GM21619 (cell line): Measurements from ENCODE around the gene MAP4K3.
A peak's percentile ranks its signal among the peaks of the same experiment; 100 is the strongest.

Source experiments
- ATAC-seq: cut with Tn5 transposase; IDR thresholded peaks from one replicate; pipeline ENCODE4 v1.9.1; 2021; ENCODE audit not compliant: unreplicated experiment

The MAP4K3 gene

DNA sequence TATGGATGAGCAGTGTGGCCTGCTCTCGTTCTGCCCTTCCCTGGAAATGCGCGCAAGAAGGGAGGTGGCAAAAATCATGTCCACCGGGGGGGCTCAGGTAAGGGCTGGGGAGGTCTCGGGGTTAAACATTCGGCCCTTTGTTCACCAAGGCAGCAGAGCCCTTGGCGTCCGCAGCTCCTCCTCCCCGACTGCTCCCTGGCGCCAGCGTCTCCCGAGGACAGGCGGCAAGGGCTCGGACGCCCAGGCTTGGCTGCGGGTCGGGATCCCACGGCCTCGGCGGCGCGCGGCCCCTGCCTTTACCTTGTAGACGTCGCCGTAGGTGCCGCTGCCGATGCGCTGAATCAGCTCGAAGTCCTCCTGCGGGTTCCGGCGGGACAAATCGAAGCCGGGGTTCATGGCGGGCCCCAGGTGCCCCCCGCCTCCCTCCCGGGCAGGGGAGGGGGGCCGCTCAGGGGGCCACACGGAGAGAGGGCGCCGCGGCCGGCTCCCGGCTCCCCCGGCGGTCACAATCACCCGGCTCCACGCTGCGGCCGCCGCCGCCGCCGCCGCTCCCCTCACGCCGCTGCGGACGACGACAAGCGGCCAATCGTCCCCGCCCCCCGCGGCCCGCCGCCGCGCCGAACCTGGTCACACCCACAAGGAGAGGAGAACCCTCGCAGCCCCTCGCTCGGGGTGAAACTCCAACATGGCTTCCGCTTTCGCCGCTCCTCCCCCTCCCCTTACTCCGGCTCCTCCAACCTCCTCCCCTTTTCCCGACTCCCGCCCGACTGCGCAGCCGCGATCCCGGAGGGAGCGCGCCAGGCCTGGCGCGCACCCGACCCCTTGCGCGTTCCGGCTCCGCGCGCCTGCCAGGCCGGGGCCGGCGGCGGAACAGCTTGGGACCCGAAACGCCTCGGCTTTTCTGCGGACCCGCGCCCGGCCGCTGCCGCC, at the start of gene MAP4K3:
Gene MAP4K3 (minus strand): TSS at position 694 of the 930 bp plus-strand sequence. CDS start 298 bp downstream, at position 396.
- ATAC-seq, result peak; percentile 74

DNA sequence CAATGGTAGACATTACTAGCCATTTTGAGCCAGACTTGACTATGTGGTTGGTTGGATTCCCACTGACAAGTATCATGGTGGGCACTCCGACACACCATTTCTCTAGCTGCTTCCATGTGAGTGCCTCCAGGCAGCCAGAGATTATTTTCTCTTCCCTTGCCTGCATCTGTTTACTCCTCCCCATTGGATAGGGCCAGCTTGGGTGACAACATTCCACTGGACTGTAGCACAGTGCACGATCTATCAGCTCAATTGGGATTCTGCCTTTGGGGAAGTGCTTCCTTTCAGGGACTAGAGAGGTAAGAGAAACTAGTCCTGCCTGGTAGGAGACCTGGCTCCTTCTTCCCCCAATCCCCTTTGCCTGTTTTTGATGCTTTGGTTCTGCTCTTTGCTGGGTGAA, 49.0 kb upstream of the MAP4K3 start:
- no peak for ATAC-seq

- ATAC-seq, result no peak
Observed at GRCh38 chr2:39484620-39485495, 47.8 kb upstream of the MAP4K3 start.

DNA sequence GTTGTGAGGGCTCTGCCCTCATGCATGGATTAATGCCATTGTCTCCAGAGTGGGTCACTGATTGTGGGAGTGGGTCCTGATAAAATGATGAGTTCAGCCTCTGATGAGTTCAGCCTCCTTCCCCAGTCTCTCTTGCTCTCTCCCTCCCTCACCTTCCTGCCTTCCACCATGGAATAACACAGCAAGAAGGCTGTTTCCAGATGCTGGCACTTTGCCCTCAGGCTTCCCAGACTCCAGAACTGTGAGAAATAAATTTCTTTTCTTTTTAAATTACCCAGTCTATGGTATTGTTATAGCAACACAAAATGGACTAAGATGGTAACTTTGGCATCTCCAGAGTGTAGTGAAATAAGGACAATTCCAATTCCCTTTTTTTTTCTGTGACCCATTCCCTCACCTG, 47.1 kb upstream of the MAP4K3 start:
- ATAC-seq, result no peak

- ATAC-seq, result no peak
Observed at GRCh38 chr2:39483534-39483933, 46.4 kb upstream of the MAP4K3 start.

DNA sequence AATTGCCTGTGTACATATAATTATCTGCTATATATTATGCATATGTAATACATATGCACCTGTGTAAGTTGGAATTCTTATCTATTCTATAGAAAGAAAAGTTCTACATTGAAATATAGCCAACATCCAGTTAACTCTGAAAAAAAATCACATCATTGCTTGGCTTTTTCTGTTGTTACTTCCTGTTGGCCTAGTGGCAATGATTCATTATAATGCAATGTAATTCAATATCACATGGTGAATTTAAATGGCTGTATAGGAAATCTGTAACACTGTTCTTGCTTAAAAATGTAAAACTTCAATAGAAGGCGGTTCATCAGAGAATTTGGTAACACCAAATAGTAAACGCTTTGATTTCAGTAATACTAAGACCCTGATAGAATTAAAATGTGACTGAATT, 44.5 kb upstream of the MAP4K3 start:
- ATAC-seq, result no peak

DNA sequence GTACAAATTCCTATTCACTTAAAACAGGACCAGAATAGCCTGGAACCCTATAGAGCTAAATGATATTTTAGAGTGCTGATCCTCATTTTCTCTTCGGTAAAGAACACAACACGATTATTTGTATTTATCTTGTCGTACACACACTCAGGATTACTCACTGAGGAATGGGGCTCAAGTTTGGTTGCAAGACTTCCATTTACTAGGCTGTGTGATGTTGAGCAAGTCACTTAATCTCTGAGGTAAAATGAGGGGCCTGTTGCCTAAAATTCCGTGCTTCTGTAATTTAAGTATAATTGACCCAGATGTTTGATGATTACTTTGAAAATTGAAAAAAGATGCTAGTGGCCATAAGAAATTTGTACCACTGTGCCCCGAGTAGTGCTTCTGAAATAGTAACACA, 42.6 kb upstream of the MAP4K3 start:
- no peak for ATAC-seq

- ATAC-seq, result no peak
Observed at GRCh38 chr2:39479053-39479670, 42.1 kb upstream of the MAP4K3 start.

- peak; percentile 87 for ATAC-seq
Observed at GRCh38 chr2:39476524-39476923, 39.4 kb upstream of the MAP4K3 start.

- ATAC-seq, result no peak
Observed at GRCh38 chr2:39475006-39475405, 37.9 kb upstream of the MAP4K3 start.

- peak; percentile 48 for ATAC-seq
Observed at GRCh38 chr2:39470580-39470979, 33.5 kb upstream of the MAP4K3 start.

- ATAC-seq, result peak; percentile 76
Observed at GRCh38 chr2:39469807-39470206, 32.7 kb upstream of the MAP4K3 start.

- ATAC-seq, result no peak
Observed at GRCh38 chr2:39468579-39469451, 31.7 kb upstream of the MAP4K3 start.

DNA sequence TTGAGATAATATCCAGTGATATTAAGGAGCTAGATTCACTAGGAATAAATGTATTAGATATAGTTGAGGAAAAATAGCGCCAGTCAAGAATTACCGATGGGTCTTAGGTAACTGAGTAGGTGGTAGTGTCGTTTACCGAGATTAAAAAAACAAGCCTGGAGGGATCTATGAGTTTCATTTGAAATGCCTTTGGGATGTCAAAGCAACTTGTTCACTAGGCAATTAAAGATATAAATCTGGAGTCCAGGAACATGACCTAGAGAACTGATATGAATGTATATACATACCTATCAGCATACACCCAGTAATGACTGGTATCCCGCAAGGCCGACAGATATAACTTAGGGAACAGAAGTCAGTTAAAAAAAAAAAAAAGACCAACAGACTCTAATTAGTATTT, 29.2 kb upstream of the MAP4K3 start:
- no peak for ATAC-seq

DNA sequence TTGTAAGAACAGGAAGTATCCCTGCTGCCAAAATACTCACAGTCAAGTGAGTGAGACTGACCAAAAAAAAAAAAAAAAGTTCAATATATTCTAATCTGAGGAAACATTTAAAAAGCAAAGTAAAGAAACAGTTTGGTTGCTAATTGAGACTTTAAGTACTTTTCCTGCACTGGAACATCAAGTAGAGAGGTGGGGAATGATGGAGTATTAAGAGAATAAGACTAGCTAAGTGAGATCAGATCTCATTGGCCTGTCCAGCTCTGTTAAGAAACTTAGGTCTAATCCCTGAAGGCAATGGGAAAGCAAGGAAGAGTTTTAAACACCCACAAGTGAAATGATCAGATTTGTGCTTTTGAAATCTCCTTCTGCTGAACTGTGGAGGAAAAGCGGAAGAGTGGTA, 27.8 kb upstream of the MAP4K3 start:
- no peak for ATAC-seq

DNA sequence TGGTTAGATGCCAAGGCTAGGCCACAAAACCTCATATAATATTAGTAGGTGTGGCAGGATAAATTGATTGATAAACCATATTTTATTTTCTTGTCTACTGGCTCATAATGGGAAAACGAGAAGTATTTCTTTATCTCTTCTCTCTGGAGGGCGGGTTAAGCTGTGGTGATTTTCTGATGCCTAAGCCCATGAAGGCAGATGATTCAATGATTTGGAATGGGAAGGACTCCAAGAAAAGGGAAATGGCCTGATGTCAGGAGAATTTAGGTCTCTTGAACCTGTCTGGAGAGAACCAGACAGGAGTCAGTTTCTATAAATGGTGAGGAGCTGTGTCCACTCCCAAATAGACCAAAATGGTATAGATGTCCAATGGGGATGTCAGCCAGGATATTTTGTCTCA, 18.7 kb upstream of the MAP4K3 start:
- no peak for ATAC-seq

DNA sequence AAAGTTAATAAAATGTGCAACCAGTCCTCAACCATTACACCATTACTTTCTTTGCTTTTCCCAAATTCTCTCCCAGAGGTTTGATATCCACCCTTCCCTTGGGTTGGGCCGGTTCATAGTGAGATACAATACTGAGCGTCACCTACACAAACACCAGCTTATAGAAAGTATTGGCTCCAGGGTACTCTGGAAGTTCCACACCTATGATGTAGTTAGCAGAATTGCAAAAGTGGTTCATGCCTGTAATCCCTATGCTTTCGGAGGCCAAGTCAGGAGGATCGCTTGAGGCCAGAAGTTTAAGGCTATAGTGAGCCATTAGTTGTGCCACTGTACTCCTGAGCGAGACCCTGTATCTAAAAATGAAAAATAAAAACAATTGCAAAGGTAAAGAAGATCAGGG, 15.3 kb upstream of the MAP4K3 start:
- no peak for ATAC-seq

GRCh38 chr2:39451954-39452353, 14.9 kb upstream of the MAP4K3 start:
- no peak for ATAC-seq

DNA sequence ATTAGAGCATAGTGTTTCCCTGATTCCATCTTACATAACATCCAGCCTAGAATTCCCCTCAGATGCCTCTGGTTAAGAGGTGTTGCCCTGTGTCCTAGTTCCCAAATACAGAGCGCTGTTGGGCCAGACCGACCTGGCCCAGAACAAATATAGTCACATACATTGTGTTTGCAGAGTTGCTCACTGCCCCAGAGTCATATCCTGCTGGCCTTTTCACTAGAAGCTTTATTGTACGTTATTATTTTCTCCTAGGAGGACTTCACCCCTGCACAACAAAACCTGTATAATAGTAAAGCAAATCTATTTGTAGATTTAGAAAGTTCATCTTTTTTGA, 11.1 kb upstream of the MAP4K3 start:
- no peak for ATAC-seq
